HEK293T (cell line): ENCODE data around the gene GTF3C1.

Experiments
- CTCF ChIA-PET: fragments of 350-600 bp; formaldehyde crosslinking; extraction: SDS; loops from one replicate; lab custom pipeline; 2021; ENCODE audit warnings: antibody characterized with exemption, inconsistent platforms; lab: Yijun Ruan, JAX
- POLR2A ChIA-PET: fragments of 350-600 bp; formaldehyde crosslinking; extraction: SDS; loops from one replicate; lab custom pipeline; 2020; ENCODE audit warnings: antibody characterized with exemption, inconsistent platforms; lab: Yijun Ruan, JAX
- DNase-seq: peaks from one replicate; pipeline ENCODE4 v3.0.0; 2012; ENCODE audit warnings: mixed read lengths; ENCODE audit errors: extremely low spot score
- ARNT ChIP-seq: fragments of 450-650 bp; IDR thresholded peaks from 2 replicates; pipeline ENCODE4 v1.6.1; 2017; ENCODE audit warnings: mild to moderate bottlenecking
- BHLHE40 ChIP-seq: fragments of 450-650 bp; IDR thresholded peaks from 2 replicates; pipeline ENCODE4 v1.6.1; 2016; ENCODE audit warnings: mild to moderate bottlenecking, moderate library complexity, borderline replicate concordance
- CTBP1 ChIP-seq: fragments of 450-650 bp; IDR thresholded peaks from 2 replicates; pipeline ENCODE4 v1.6.1; 2016; ENCODE audit warnings: borderline replicate concordance
- ELF4 ChIP-seq: fragments of 450-650 bp; IDR thresholded peaks from 2 replicates; pipeline ENCODE4 v1.6.1; 2017; ENCODE audit warnings: antibody characterized with exemption
- FOXA1 ChIP-seq: fragments of 450-650 bp; IDR thresholded peaks from 2 replicates; pipeline ENCODE4 v1.6.1; 2016; ENCODE audit warnings: mild to moderate bottlenecking
- FOXK2 ChIP-seq: fragments of 450-650 bp; IDR thresholded peaks from 2 replicates; pipeline ENCODE4 v1.6.1; 2016; ENCODE audit warnings: mild to moderate bottlenecking
- FOXM1 ChIP-seq: fragments of 450-650 bp; IDR thresholded peaks from 2 replicates; pipeline ENCODE4 v1.6.1; 2017; ENCODE audit warnings: mild to moderate bottlenecking, borderline replicate concordance
- HDGF ChIP-seq: fragments of 450-650 bp; IDR thresholded peaks from 2 replicates; pipeline ENCODE4 v1.6.1; 2017; ENCODE audit warnings: antibody characterized with exemption, borderline replicate concordance
- L3MBTL2 ChIP-seq: fragments of 450-650 bp; conservative IDR thresholded peaks from 2 replicates; pipeline ENCODE4 v1.6.1; 2016; ENCODE audit warnings: mild to moderate bottlenecking
- LEF1 ChIP-seq: fragments of 450-650 bp; IDR thresholded peaks from 2 replicates; pipeline ENCODE4 v1.6.1; 2017; ENCODE audit warnings: mild to moderate bottlenecking, borderline replicate concordance
- NFRKB ChIP-seq: fragments of 450-650 bp; IDR thresholded peaks from 2 replicates; pipeline ENCODE4 v1.6.1; 2016; ENCODE audit warnings: mild to moderate bottlenecking, moderate library complexity
- PKNOX1 ChIP-seq: fragments of 450-650 bp; IDR thresholded peaks from 2 replicates; pipeline ENCODE4 v1.6.1; 2016
- SP1 ChIP-seq: fragments of 450-650 bp; IDR thresholded peaks from 2 replicates; pipeline ENCODE4 v1.6.1; 2017
- SUZ12 ChIP-seq: fragments of 450-650 bp; IDR thresholded peaks from 2 replicates; pipeline ENCODE4 v1.6.1; 2016; ENCODE audit warnings: mild to moderate bottlenecking
- TARDBP ChIP-seq: fragments of 450-650 bp; IDR thresholded peaks from 2 replicates; pipeline ENCODE4 v1.6.1; 2016
- ZNF384 ChIP-seq: fragments of 450-650 bp; IDR thresholded peaks from 2 replicates; pipeline ENCODE4 v1.6.1; 2016

GTF3C1 gene

GRCh38 chr16:27595475-27595874, 45.8 kb upstream of the GTF3C1 start:
- ChIA-PET POLR2A (interaction anchor here (1.4 kb wide), 1 partner anchor 46 kb away, joined by 5 read pairs; the partner anchor contains the start of genes GTF3C1 and KATNIP), CTCF (no interaction called here)
- DNase-seq, result no peak
- TF ChIP-seq FOXA1 (no peak), PKNOX1 (no peak), TARDBP (no peak), NFRKB (no peak), BHLHE40 (no peak), ELF4 (no peak), SUZ12 (no peak), FOXK2 (no peak), HDGF (no peak), FOXM1 (no peak)

- CTCF ChIA-PET, result no interaction called here
Measured at GRCh38 chr16:27591837-27592236, 42.1 kb upstream of the GTF3C1 start.

GRCh38 chr16:27588057-27588456, 38.3 kb upstream of the GTF3C1 start:
- TF ChIP-seq FOXA1 (no peak), NFRKB (no peak), L3MBTL2 (no peak), HDGF (no peak)
- CTCF ChIA-PET, result interaction anchor here (0.6 kb wide), 1 partner anchor 275 kb away, joined by 4 read pairs; no protein-coding TSS in a partner anchor
- POLR2A ChIA-PET, result no interaction called here
- DNase-seq, result no peak

More at GRCh38 chr16:27591837-27592236, 42.1 kb upstream of the GTF3C1 start:
- TF ChIP-seq ZNF384, result no peak
- no peak for TF ChIP-seq BHLHE40
- no peak for TF ChIP-seq FOXM1
- TF ChIP-seq PKNOX1, result no peak
- TF ChIP-seq NFRKB, result no peak
- TF ChIP-seq HDGF, result no peak
- no peak for TF ChIP-seq FOXK2
- POLR2A ChIA-PET, result no interaction called here
- DNase-seq, result no peak

GRCh38 chr16:27586711-27587110, 37.0 kb upstream of the GTF3C1 start:
- no peak for TF ChIP-seq ELF4
- TF ChIP-seq ARNT, result no peak
- no peak for TF ChIP-seq HDGF
- TF ChIP-seq NFRKB, result no peak
- no peak for TF ChIP-seq FOXM1
- no peak for TF ChIP-seq LEF1
- no peak for TF ChIP-seq PKNOX1
- TF ChIP-seq SUZ12, result no peak
- TF ChIP-seq TARDBP, result no peak
- TF ChIP-seq BHLHE40, result no peak
- TF ChIP-seq ZNF384, result no peak
- no peak for TF ChIP-seq CTBP1
- no peak for TF ChIP-seq L3MBTL2
- no peak for TF ChIP-seq SP1
- DNase-seq, result no peak
- ChIA-PET POLR2A (no interaction called here), CTCF (no interaction called here)

GRCh38 chr16:27585200-27585599, 35.5 kb upstream of the GTF3C1 start:
- POLR2A ChIA-PET, result no interaction called here
- CTCF ChIA-PET, result no interaction called here
- DNase-seq, result no peak
- TF ChIP-seq SUZ12 (no peak), HDGF (no peak), LEF1 (no peak)

- TF ChIP-seq ELF4, result no peak
- TF ChIP-seq ZNF384, result no peak
- no peak for TF ChIP-seq L3MBTL2
- no peak for TF ChIP-seq BHLHE40
- no peak for TF ChIP-seq LEF1
- no peak for DNase-seq
- POLR2A ChIA-PET, result no interaction called here
- CTCF ChIA-PET, result interaction anchor here (0.6 kb wide), 1 partner anchor 493 kb away, joined by 4 read pairs; no protein-coding TSS in a partner anchor
Measured at GRCh38 chr16:27583634-27584033, 33.9 kb upstream of the GTF3C1 start.

GRCh38 chr16:27582883-27583282, 33.2 kb upstream of the GTF3C1 start:
- POLR2A ChIA-PET, result interaction anchor here (1.1 kb wide), 1 partner anchor 33 kb away, joined by 4 read pairs; the partner anchor contains the start of genes GTF3C1 and KATNIP
- no peak for DNase-seq
- CTCF ChIA-PET, result interaction anchor here (0.6 kb wide), 1 partner anchor 494 kb away, joined by 4 read pairs; no protein-coding TSS in a partner anchor
- TF ChIP-seq FOXK2 (no peak), CTBP1 (no peak), TARDBP (no peak), LEF1 (no peak), ZNF384 (no peak), SUZ12 (no peak), NFRKB (no peak), FOXA1 (no peak), BHLHE40 (no peak), SP1 (no peak), PKNOX1 (no peak), HDGF (no peak), ARNT (no peak), FOXM1 (no peak), ELF4 (no peak), L3MBTL2 (no peak)
